NCI-H748 (cell line): Measurements from ENCODE around the gene LACTB.
A peak's percentile ranks its signal among the peaks of the same experiment; 100 is the strongest.
"Not testable (repeated sequence)": the region's sequence is repeated elsewhere in the genome, so short reads cannot be mapped to it uniquely, and the experiment has no call there.

Experiments
- DNase-seq: peaks from one replicate; lab custom pipeline; 2025; ENCODE audit not compliant: unreplicated experiment; lab: John Stamatoyannopoulos, UW

The LACTB gene

DNA sequence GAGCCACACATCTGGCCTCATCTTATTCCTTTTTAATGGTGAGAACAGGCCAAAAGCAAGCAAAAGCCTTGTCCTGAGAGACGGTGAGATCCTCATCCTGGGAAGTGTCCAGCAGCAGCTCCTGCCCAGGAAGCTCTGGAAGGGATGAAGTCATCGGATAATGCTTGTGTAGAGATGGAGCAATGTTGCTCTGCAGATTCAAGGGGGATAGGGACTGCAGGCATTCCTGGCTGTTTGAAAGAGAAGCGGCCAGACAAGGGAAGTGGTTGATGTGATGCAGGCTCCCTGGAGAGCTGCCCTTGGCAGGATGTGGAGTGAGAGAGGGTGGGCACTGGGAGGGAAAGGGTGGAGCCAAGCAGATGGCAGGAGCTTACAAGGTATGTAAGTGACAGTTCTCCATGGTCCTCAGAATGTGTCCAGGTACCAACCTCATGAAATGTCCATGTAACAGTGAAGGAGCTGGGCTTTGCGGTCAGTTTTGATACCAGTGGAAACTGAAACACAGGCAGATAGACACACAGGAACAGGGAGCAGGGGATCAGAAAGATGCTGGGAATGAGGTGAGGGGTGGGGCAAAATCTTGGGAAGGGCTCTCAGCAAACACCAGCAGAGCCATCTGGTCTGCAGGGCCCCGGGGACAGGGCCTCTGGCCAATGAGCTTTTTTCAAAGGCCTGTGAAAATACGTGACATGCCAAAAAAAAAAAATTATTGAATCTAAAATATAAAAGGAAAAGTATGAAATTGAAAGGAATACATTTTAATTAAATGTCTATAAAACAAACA, 32.2 kb upstream of the LACTB start:
- no peak for DNase-seq

DNA sequence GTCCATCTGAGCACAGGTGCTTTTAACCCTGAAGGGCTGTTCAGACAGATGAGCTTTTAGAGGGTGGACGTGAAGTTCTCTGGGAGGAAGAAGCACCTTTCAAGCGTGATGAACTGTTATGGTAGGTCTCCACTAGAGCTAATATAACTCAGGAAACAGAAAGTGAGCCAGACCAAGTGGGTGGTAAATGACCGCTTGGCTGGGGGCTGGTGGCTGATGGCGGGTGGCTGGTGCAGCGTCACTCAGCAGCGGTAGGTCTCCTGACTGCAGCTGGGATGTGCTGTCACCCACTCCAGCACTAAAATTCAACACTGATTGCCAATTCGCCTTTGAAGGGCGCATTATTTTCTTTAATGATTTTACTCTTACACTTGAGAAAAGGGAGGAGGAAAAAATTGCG, 31.2 kb upstream of the LACTB start:
- DNase-seq, result no peak

DNA sequence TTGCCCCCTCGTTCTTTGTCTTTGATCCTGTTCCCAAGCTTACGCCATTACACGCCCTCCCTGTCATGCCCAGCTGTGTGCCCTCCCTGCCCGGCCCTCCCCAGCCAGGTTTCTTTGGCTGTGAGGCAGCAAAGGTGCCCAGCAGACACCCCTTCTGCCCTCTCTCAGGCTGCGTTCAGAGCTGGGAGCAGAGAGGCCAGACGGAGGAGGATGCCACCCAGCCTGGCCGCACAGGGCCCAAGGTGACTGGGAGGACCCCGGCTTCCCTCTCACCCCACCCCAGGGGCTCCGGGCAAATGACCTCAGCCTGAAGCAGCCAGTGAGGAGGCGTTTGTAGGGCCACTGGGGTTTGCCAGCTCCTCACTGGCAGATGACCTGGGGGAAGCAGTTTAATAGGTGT, 30.8 kb upstream of the LACTB start:
- DNase-seq, result no peak

DNA sequence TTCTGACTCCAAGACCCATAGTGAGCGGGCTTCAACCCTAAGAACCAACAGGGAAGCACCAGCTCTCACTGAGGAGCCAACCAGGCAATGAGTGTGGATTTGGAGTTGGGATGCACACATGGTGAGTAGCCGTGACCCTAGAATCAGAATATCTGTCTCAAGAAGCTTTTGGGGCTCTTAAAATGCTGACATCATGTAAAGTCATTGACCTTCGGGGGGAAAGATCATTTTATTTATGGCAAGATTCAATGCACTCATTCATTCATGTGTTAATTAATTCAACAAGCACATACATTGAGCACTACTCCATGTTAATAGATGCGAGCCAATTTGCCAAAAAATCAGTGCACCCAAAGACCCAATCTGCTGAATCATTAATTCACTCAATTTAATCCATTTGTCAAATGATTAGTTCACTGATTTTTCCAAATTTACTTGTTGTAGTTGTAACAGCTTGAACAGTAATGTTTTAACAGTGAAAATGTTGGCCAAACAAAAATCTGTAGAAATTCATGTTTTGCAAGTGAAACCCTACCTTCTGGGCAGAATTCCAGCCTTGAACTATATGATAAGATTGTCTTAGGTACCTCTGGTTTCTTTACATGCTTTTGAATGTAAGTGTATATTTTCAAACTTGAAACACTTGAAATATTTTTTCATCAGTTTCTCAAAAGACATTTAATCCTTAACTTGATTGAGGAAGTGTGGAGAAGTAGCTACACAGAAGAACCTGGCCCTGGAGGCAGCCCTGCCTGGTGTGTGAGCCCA, 29.8 kb upstream of the LACTB start:
- DNase-seq, result no peak

DNA sequence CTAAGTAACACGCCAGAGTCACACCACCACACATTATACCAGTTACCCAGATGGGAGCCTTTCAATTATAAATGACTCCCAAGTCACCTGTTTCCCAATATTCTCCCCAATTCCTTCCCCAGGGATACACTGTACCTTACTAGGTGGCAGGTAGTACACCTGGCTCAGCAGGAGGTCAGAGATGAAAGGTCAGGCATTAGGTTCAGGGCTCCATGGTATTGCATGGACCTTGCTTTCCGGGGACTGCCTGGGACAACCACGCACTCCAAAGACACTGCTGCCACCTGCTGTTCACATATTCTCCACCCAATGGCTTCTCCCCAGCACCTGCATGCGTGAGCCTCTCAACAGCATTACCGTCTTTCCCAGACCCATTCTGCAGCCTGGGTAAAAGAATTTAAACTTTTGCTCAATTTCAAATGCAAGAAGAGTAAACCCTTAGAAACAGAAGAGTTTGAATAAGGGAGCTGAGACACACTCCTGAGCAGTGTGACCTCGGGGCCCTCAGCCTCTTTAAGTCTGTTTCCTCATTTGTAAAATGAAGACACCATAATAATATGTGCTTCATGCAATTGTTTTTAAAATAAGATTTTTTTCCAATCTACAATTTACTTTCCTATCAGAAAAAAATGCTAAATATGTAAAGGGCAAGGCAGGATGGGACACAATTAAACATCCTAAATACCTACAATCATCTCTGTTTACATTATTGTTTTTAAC, 28.0 kb upstream of the LACTB start:
- peak; percentile 56 for DNase-seq

DNA sequence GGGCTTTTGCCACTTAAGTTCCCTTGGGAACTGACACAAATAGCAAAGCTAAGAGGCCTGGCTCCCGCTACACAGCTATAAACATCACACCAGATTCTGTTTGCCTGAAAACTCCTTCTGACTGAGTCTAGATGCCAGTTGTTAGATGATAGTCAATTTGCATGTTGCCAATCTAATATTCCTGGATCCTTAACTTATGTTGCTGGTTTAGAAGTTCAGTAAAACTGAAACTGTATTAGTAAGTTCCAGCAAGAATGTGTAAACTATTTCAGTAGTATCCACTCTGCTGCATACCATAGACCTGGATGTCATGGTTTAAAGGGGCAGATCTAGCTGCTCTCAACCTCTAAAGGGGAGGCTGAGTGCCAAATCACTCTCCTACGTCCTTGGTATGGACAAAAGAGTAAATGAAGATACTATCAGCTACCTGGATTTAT, 27.1 kb upstream of the LACTB start:
- DNase-seq, result no peak

DNA sequence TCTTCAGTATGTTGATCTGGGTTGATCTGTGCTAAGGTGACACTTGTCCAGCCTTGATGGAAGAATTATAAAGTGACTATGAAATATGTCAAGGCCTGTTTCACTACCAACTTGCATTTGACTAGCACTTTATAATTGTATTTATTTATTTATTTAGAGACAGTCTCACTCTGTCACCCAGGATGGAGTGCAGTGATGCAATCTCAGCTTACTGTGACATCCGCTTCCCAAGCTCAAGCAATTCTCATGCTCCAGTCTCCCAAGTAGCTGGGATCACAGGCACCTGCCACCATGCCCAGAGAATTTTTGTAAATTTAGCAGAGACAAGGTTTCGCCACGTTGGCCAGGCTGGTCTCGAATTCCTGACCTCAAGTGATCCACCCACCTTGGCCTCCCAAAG, 25.5 kb upstream of the LACTB start:
- no peak for DNase-seq

DNA sequence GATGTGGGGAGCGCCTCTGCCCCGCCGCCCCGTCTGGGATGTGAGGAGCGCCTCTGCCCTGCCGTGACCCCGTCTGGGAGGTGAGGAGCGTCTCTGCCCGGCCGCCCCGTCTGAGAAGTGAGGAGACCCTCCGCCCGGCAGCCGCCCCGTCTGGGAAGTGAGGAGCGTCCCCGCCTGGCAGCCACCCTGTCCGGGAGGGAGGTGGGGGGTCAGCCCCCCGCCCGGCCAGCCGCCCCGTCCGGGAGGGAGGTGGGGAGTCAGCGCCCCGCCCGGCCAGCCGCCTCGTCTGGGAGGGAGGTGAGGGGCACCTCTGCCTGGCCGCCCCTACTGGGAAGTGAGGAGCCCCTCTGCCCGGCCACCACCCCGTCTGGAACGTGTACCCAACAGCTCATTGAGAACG, 22.8 kb upstream of the LACTB start:
- DNase-seq, result not testable (repeated sequence)

DNA sequence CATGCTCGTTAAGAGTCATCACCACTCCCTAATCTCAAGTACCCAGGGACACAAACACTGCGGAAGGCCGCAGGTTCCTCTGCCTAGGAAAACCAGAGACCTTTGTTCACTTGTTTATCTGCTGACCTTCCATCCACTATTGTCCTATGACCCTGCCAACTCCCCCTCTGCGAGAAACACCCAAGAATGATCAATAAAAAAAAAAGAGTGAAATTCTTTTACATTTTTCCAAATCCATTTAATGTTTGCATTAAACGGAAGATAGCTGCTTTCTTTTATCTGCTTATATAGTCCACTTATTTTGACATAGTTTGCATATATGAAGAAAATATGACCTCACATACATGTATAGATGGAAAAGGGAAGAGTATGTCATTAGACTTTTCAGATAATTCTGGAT, 22.1 kb upstream of the LACTB start:
- not testable (repeated sequence) for DNase-seq

DNA sequence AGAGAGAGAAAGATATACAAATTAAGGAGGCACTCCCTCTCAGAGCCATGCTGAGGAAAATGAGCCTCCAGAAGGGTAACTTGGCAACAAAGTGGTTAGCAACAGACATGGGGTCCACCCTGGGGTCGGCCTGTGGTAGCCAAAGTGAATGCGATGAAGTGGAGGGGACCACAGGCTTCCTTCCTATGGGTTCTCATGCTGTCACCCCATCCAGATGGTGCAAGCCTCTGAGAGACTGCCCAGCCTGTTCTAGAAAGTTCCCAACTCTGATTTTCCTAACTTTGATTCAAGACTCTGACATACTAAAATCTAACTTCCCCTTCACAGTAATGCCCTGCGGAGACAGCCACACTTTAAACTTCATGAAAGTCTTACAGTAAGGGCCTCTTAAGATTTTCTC, 18.2 kb upstream of the LACTB start:
- DNase-seq, result no peak

DNA sequence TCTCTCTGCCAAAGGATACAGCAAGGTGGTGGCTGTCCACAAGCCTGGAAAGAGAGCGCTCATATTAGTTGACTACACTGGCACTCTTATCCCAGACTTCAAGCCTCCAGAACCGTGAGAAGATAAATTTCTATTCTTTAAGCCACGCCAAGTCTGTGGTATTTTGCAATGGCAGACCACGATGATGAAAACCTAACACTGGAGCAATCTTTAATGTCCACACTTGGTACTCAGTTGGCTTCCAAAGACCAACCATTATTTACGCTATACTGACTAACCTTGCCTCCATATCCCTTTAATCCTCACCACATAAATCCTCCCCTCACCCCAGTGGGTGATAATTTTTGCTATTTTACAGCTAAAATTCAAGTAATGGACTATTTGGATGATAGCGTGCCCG, 16.9 kb upstream of the LACTB start:
- no peak for DNase-seq

DNA sequence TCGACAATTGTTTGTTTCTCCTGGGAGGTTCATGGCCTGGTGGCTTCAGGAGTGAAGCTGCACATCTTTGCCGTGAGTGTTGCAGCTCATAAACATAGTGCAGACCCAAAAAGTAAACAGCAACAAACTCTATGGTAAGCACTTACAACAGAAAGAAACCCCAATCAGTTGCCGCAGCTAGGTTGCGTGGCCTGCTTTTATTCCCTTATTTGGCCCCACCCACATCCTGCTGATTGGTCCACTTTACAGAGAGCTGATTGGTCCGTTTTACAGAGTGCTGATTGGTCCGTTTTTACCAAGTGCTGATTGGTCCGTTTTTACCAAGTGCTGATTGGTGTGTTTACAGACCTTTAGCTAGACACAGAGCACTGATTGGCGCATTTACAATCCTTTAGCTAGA, 16.3 kb upstream of the LACTB start:
- DNase-seq, result not testable (repeated sequence)

DNA sequence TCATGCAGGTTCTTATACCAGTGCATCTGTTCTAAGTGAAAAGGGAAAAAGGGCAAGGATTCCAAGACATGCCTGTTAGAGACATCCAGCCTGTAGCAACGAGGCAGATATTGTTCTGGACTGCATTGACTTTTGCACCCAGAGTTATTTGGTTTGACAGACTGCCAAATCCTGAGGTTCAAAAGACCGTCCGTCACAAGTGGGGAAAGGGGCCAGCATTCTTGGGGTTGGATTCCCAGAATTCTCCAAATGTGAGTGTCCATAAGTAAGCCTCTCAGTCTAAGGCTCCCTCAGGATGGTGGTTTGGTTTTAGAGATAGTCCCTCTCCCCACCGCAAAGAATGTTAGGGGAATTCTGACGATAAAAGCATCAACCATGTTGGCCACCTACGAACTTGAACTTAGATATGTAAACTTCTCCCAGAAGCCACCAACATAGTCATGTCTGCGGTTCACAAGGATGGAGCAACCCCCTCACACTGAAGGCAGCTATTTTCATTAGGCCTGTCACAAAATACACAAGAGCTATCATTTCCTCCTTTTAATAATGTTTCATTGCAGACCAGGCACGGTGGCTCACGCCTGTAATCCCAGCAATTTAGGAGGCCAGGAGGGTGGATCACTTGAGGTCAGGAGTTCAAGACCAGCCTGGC, 13.6 kb upstream of the LACTB start:
- no peak for DNase-seq

DNA sequence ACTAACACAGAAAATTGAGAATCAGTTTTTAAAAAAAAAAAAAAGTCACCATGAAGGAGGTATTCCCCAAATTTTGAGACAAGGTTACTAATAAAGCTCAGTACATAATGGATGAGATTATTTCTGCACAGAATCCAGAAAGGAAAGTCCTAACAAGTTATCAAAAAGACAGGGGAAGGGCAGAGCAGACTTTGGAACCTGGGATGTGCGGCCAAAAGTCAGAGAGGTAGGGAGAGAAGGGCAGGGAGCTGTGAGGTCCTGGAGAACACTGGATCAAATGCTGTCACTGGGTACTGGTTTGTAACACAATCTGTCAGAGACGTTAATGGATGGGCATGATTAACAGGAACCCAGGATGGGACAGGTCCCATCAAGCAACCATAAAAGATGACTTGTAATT, 12.2 kb upstream of the LACTB start:
- no peak for DNase-seq

DNA sequence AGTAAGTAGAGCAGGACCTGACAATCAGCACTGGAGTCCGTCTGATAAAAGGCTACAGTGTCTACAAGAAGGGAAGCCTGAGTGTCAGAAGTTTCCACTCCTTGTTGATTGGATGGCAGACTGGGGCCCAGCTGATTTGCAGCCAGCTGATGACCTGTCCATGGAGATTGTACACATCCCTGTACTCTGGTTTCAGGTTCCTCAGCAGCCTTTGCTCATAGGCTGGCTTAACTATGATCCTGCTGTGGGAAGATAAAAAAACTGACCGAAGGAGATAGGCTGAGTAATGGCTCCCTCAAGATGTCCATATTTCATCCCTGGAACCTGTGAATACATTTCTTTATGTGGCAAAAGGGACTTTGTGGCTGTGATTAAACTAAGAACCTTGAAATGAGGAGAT, 11.7 kb upstream of the LACTB start:
- no peak for DNase-seq

DNA sequence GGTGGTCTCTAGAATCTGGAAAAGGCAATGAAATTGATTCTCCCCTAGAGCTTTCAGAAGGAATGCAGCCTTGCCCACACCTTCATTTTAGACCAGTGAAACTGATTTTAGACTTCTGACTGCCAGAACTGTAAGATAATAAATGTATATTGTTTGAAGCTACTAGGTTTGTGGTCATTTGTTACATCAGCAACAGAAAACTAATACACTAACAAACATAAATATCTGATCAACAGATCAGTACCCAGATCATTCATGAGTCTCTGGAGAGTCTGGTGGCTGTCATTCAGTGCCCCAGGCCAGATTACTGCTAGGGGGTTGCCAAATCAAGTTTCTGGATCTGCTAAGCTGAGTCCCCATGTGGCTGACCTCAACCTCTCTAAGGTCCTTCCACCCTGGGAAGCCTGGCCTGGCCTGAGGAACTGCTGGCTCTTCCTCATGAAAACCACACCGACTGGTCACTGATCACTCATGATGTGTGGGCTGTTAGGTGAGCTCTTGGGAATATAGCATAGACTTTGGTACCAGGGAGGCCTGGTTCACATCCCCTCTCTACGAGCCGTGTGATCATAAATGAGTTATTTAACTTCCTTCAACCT, 11.1 kb upstream of the LACTB start:
- DNase-seq, result no peak

DNA sequence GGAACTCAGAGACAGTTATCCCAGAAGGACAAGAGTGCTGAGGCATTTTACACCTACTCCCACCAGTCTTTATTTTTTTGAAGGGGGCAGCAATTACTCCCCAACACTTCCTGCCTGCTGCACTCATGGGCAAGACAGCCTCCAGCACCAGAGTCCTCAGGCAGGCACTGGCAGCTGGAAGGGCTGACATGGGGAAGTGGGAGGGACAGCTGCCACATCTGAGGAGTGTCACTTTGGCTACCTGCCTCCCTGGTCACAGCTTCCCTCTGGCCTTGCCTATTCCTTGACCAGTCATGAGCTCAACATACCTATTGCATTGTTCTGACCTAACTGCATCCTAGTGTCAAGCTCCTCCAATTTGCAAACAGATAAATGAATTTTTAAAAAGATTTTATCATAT, 10.2 kb upstream of the LACTB start:
- no peak for DNase-seq

DNA sequence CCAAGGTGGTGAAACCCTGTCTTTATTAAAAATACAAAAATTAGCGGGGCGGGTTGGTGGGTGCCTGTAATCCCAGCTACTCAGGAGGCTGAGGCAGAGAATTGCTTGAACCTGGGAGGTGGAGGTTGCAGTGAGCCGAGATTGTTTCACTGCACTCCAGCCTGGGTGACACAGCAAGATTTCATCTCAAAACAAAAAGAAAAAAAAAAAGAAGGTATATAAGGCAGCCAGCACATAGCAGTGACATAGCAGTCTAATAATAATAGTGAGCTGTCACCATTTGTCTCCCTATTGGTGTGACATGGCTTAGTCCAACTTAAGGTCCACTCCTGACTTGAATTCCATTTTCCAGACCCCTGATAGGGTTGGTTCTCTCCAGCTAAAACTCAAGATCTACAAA, 8.8 kb upstream of the LACTB start:
- no peak for DNase-seq

DNA sequence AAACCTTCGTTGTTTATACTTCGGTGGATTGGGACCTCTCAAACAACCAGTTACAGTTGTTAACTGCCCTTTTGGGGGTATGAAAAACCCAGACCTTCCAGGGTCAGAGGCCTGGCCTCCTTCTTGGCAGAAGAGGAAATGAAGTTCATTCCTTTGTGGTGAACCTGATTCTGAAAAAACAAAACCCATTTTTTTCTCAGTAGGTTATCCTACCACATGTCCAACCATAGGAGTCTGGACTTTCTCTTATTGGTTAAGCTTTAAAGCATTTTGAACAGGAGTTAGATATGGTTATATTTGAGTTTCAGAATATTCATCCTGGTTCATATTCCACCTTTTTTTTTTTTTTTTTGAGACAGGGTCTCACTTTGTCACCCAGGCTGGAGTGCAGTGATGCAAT, 7.2 kb upstream of the LACTB start:
- no peak for DNase-seq

DNA sequence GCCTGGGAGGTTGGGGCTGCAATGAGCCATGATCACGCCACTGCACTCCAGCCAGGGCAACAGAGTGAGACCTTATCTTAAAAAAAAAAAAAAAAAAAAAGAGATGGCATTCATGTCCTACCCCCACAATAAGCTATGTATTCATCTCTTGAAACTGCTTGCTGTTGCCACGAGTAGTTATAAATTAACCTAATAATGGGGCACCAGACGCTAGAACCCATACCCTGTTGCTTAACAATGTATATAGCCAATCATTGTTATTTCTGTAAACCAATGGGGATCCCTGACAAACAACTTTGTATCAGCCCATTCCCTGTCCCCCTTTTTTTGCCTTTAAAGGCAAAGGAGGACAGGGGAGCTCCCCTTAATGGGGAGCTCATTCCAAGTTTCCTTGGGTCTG, 2.8 kb upstream of the LACTB start:
- no peak for DNase-seq
